Umbilical cord (tissue), 2 donors: Measurements from ENCODE around the gene ACTL8. TPM values are rescaled to one million over a fixed set of nuclear protein-coding genes. Genes with fewer than 3 reads are reported as not detected.

Source experiments
- DNase-seq: peaks from one replicate; pipeline ENCODE4 v3.0.0-alpha.2; 2015; ENCODE audit warnings: low spot score
- total RNA-seq: library from RNA; depleted of rRNA; stranded (reverse); fragments of >200 nt; gene quantifications from one replicate; pipeline ENCODE4 v1.2.3, GENCODE V29; 2014; ENCODE audit warnings: low replicate concordance; ENCODE audit not compliant: insufficient read depth

The ACTL8 gene
- total RNA-seq, 1 donor from 2014 or later, result 1.2 TPM

- DNase-seq, result no peak
These were observed 15.8 kb downstream of the ACTL8 start for GRCh38 chr1:17770983-17771382.

GRCh38 chr1:17772615-17773212 lies 17.6 kb downstream of the ACTL8 start:
- DNase-seq, result no peak

- no peak for DNase-seq
These were observed 18.6 kb downstream of the ACTL8 start for GRCh38 chr1:17773591-17774326.

GRCh38 chr1:17774452-17774851 lies 19.3 kb downstream of the ACTL8 start:
- DNase-seq, result no peak

GRCh38 chr1:17775796-17776195 lies 20.7 kb downstream of the ACTL8 start:
- no peak for DNase-seq

GRCh38 chr1:17776426-17776825 lies 21.3 kb downstream of the ACTL8 start:
- no peak for DNase-seq

GRCh38 chr1:17777330-17777729 lies 22.2 kb downstream of the ACTL8 start:
- no peak for DNase-seq

- DNase-seq, result no peak
These were observed 22.7 kb downstream of the ACTL8 start for GRCh38 chr1:17777818-17778217.

- DNase-seq, result no peak
These were observed 25.8 kb downstream of the ACTL8 start for GRCh38 chr1:17780916-17781315.

GRCh38 chr1:17789926-17790325 lies 34.8 kb downstream of the ACTL8 start:
- no peak for DNase-seq

- no peak for DNase-seq
These were observed 35.4 kb downstream of the ACTL8 start for GRCh38 chr1:17790383-17791054.

- no peak for DNase-seq
These were observed 35.9 kb downstream of the ACTL8 start for GRCh38 chr1:17791055-17791390.

- DNase-seq, result no peak
These were observed 36.3 kb downstream of the ACTL8 start for GRCh38 chr1:17791480-17791879.

- no peak for DNase-seq
These were observed 37.3 kb downstream of the ACTL8 start for GRCh38 chr1:17792421-17792820.

- DNase-seq, result no peak
These were observed 40.1 kb downstream of the ACTL8 start for GRCh38 chr1:17795081-17795809.

GRCh38 chr1:17795836-17796645 lies 40.9 kb downstream of the ACTL8 start:
- no peak for DNase-seq

GRCh38 chr1:17797478-17797877 lies 42.3 kb downstream of the ACTL8 start:
- DNase-seq, result no peak

GRCh38 chr1:17798011-17798410 lies 42.9 kb downstream of the ACTL8 start:
- DNase-seq, result no peak

- DNase-seq, result no peak
These were observed 43.8 kb downstream of the ACTL8 start for GRCh38 chr1:17798799-17799382.

GRCh38 chr1:17799642-17800041 lies 44.5 kb downstream of the ACTL8 start:
- DNase-seq, result no peak

GRCh38 chr1:17802164-17802563 lies 47.0 kb downstream of the ACTL8 start:
- no peak for DNase-seq
